ENCODE results near the gene CASZ1.
A peak's percentile ranks its signal among the peaks of the same experiment; 100 is the strongest.

Gene CASZ1

GRCh38 chr1:10778640-10779039 is 17.8 kb downstream of the CASZ1 start:
- intact Hi-C loops (cut with DNase I) = no loop called here
- DNase-seq = peak in 3 of 10 donors; percentile 55 to 65 (median 63)

GRCh38 chr1:10777749-10778574 is 18.5 kb downstream of the CASZ1 start:
- intact Hi-C loops (cut with DNase I) = no loop called here
- no peak for DNase-seq

GRCh38 chr1:10776190-10776905 is 20.1 kb downstream of the CASZ1 start:
- intact Hi-C loops (cut with DNase I) = no loop called here
- DNase-seq = peak in 3 of 10 donors; percentile 53 to 67 (median 64)

DNA sequence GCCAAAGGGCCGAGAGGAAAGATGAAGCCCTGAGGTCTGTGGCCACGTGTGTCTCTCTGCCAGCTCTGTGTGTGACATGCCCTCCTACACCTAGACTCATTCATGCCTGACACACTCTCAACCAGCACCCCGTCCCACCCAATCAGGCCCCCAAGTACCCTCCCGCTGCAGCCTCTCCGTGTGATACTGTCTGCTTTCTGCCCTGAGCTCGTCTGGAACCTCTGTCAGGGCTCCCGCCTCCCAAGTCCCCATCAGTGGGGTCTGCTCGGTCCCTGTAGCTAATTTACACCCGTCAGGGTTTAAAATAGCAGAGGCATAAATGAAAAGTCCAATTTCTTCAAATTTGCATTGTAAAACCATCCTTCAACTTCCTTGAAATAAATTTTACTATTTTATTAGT is 20.7 kb downstream of the CASZ1 start:
- intact Hi-C loops (cut with DNase I) = no loop called here
- peak in 2 of 10 donors; percentile 3 to 32 for DNase-seq

DNA sequence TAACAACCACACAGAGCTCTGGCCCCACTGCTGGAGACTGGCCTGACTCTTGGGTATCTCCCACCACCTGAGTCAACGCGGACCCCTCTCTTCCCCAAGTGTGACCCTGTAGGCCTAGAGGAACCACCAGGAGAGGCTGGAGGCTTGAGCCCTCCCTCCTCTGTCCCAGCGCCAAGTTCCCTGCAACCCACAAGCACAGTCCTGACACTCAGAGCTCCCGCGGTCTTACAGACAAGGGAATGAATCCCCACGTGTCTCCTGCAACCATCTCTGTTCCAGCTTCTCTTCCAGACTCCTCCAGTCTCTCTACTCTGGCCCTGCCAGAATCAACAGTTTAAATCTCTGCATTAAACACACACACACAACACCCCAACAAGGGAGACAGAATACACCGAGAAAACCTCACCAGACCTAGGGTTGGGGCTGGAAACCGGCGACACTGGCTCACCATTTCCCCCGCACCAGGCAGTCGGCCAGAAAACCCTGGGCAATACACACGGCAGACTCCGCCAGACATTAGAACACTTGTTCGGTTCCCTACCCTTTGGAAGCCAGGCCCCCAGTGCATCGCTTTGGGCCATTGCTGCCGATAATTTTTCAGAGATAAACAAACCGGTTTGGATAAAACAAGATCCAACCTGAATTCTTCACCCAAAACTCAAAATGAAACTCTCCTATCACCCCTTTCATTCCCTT is 21.7 kb downstream of the CASZ1 start:
- peak in 3 of 10 donors; percentile 29 to 79 (median 74) for DNase-seq
- intact Hi-C loops (cut with DNase I) = no loop called here

DNA sequence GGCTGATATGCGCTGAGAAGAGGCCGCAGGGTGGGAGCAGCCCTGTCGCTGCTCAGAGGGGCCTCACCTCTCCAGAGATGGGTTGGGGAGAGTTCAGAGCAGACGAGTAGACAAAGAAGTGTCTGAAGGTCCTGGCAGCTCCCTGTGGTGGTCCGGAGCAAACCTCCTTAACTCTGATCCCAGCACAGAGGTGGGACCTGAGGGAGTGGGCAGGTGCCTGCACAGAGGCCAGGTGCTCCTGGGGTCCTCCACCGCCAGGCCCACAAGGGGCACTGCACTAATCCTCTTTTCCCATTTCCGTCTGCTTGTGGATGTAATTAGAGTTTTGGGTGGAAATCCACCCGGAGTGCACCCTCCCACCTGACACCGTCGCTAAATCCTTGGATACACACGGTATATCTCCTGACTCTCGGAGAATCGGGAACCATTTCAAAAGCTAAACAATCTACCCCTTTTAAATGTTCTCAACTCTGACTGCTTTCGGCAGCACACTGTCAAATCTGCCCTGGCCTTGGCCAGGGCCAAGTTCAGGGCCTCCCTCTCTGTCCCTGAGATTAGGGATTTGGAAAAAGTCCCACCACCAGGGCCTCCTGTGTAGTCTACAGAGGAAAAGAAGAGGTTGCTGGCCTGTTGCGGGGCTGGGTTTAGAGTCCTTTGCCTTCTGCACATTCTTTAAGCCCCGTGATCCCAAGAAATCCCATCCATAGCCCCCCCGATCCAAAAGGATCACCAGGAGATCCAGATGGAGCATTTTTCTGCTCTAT is 22.4 kb downstream of the CASZ1 start:
- intact Hi-C loops (cut with DNase I) = no loop called here
- peak in 3 of 10 donors; percentile 25 to 64 (median 30) for DNase-seq

DNA sequence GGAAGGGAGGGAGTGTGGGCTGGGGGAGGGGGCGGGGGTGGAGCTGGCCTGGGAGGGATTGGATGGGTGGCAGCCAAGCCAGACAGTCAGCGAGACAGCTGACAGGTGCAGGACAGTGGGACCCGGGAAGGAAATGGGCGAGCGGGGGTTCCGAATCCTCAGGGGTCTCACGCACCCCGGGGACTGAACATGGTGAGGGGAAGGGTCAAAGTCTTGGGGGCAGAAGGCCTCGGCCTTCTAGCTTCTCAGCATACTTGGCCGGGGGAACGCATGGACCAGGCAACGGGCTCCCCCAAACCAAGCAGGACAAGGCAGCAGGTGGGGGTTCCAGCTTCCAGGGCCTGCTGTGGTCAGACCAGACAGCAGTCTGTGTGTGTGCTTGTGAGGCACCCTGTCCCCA is 23.1 kb downstream of the CASZ1 start:
- DNase-seq = peak in 3 of 10 donors; percentile 42 to 65 (median 48)
- intact Hi-C loops (cut with DNase I) = no loop called here

DNA sequence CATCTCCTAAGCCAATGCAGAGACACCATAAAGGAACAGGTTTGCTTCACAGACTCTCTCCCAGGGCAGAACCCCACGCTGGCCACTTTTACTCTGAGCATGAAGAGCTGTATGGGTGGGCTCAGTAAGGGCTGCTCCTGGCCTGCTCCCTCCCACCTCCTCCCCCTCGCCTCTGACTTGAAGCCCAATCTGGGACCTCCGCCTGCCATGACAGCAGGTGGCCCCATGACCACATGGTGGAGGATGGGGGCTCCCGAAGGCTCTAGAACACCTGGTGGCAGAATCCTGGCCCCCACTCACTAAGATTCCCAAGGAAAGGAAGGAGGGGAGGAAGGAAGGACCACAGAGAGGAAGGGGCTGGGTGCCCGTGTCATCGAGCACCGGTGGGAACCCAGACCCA is 23.7 kb downstream of the CASZ1 start:
- intact Hi-C loops (cut with DNase I) = no loop called here
- peak in 3 of 10 donors; percentile 17 to 32 (median 23) for DNase-seq

DNA sequence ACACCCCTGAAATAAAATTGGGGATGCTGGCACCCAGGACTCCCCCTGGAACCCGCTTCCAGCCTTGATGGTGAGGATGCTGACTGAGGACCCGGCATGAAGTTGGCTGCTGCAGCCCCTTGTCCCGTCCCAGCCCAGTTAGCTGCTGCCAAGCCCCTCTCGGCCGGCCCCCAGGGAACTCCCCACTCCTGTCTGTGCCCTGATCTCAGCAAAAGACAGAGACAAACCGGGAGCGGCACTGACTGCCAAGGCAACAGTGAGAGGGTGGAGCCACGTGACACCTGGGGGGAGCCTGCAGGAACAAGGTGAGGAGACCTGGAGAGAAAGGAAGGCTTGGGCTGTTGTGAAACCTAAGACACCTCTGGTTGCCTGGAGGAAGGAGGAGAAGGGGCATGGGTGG is 24.7 kb downstream of the CASZ1 start:
- intact Hi-C loops (cut with DNase I) = no loop called here
- DNase-seq = peak in 2 of 10 donors; percentile 66 to 75

- peak in 3 of 10 donors; percentile 48 to 60 (median 54) for DNase-seq
- intact Hi-C loops (cut with DNase I) = no loop called here
Measured at GRCh38 chr1:10768552-10768951, 27.9 kb downstream of the CASZ1 start.

GRCh38 chr1:10767282-10767681 is 29.2 kb downstream of the CASZ1 start:
- DNase-seq = peak in 2 of 10 donors; percentile 32 to 84
- intact Hi-C loops (cut with DNase I) = no loop called here

DNA sequence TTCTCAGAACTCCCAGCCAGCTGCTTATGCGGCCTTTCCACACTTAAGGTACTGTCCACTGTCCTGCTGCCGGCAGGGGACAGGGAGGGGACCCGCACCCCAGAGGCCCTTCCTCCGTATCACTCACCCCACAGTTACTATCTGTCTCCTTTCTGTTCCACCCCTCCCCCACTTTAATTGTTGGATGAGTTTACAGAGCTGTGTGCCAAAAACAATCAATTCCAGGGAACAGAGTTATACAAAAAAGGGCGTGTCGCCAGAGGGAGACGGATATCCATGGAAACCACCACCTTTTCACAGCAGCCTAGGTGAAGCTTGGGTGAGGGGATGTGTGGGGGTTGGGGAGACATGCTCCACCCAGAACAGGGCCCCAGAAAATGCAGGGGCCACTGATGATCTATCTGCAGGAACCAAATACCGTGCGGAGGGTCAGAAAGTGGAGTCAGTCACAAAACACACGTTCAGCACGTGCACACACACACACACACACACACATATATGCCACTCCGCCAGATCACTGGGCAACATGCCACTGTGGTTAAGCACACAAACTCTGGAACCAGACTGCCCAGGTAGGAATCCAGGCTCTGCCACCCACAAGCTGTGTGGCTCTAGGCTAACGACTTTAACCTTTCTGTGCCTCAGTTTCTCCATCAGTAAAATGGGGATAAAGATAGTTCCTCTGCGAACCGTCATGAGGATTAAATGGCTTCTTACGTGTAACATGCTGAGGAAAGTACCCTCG is 30.5 kb downstream of the CASZ1 start:
- peak in 1 of 10 donors; percentile 8 for DNase-seq
- intact Hi-C loops (cut with DNase I) = no loop called here

DNA sequence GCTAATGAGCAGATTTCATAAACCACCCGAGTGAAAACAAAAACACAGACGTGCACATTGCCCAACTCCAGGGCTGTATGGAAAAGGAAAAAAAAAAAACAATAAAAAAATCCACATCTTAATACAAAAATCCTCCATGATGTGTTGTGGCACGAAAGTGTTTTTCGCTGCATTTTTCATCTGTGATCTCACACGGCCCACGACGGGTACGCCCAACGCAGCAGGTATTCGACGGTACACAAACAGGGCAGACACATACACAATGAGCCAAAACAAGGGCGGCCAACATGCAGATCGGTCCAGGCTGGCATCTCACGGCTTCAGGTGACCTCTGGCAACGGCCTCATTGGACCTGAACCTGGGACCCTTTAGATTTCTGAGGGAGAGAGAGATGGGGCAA is 31.1 kb downstream of the CASZ1 start:
- intact Hi-C loops (cut with DNase I) = no loop called here
- DNase-seq = no peak

DNA sequence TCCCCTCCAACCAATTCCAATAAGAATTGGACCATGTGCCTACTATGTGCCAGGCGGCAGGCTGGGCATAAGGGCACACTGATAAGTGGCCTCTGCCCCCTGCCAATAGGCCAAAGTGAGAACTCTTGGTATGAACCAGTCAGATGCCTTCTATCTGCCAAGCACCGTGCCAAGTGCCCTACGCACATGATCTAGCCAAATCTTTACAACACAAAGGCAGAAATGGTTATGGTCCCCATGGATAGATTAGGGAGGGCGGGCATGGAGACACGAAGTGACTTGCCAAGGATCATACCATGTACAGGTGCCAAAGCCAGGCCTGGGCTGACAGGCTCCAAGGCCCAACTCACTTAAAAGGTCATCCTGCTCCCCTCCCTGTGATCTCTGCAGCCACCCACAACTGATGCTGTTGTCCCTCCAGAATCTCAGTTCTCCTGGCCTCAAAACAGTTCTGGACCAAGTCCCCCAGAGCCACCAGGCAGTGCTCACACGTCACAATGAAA is 32.1 kb downstream of the CASZ1 start:
- intact Hi-C loops (cut with DNase I) = no loop called here

DNA sequence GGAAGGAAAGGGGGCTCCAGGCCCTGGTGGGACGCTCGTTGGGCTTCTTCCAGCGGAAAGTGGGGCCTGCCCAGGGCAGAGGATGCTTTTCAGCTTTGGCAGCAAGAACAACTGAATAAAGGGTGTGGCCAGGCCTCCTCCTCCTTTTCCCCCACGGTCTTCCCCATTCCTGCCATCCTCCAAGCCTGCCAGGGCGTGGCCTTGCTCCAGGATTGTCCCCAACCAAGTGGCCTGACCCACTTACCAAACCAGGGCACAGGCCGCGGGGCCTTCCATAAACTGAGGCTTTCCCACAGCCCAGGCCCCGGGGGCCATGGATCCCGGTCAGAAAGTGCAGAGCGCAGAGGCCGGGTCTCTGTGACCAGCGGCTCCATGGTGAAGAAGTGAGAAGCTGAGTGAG is 33.6 kb downstream of the CASZ1 start:
- no peak for DNase-seq
- intact Hi-C loops (cut with DNase I) = no loop called here

More for the DNA sequence above, 32.1 kb downstream of the CASZ1 start:
- DNase-seq = no peak

GRCh38 chr1:10762153-10762523 is 34.3 kb downstream of the CASZ1 start:
- intact Hi-C loops (cut with DNase I) = no loop called here

GRCh38 chr1:10761503-10762152 is 34.8 kb downstream of the CASZ1 start:
- intact Hi-C loops (cut with DNase I) = no loop called here
- no peak for DNase-seq

More at GRCh38 chr1:10762153-10762523, 34.3 kb downstream of the CASZ1 start:
- DNase-seq = no peak

DNA sequence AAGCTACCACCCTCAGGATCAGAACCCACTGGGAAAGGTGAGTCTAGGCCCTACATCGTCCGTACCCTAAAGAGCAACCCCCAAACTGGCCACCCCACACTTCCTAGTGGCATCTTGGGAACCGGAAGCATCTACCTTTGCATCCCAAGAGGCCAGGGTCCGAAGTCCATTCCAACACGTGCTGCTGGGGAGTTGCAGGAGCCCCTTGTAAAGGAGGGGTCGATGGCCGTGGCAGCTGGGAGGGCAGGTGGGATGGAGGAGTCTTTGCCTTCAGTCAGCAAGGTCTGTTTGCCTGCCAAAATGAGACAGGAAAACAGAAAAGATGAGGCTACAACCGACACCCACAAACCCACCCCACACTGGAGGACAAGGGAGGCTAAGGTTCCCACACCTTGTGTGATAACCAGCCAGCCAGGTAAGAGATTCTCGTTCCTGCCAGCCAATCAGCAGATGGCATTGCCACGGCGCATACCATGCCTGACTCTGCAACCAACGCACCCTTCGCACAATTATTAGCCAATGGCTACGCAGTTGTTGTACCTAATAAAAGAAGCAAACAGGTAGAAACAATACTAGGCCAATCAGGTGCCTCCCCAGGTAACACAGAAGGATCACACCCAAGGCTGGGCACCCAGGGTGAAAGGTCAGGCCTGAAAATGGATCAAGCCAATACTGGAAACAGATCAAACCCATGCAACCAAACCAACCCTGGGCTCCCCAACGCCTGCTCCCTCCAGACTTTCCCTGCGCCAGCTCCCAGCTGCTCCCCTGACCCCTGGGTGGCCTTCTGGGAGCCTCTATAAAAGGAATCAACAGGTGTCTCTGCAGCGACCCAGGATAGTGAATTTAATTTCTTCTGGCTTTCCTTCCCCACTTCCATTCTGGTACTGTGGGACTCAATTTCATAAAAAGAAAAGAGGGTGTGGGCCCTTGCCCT is 35.6 kb downstream of the CASZ1 start:
- intact Hi-C loops (cut with DNase I) = no loop called here
- DNase-seq = no peak
